ENCODE measurements around the gene SLC7A1.

The SLC7A1 gene

GRCh38 chr13:29525757-29526156 lies 69.7 kb downstream of the SLC7A1 start:
- Histone ChIP-seq H3K14ac (ENCODE audit: low read length in 2 of 2) (no peak overlapping the region), H2BK12ac (ENCODE audit: low read length in 2 of 2) (no peak overlapping the region), H2AFZ (ENCODE audit: low read depth, low read length) (no peak overlapping the region), H3K9ac (ENCODE audit: low read length) (no peak overlapping the region), H3K27ac (ENCODE audit: low read length, poor library complexity, severe bottlenecking) (no peak overlapping the region), H3K9me3 (ENCODE audit: control insufficient read depth, low read length) (no peaks in the 10 kb centered on the region), H3K4ac (ENCODE audit: low read depth in 1 of 2, low read length in 2 of 2) (no peak overlapping the region), H2BK120ac (ENCODE audit: low read depth, low read length) (no peak overlapping the region), H2AK5ac (ENCODE audit: low read length, severe bottlenecking) (no peak overlapping the region), H3K79me1 (replicated peaks; ENCODE audit: low read length, poor library complexity, severe bottlenecking) (peaks cover 43% of the 10 kb centered on the region), H4K8ac (ENCODE audit: low read length) (no peak overlapping the region), H3K27me3 (ENCODE audit: control insufficient read depth in 1 of 2, insufficient read depth in 1 of 2, low read length in 2 of 2) (no peaks in the 10 kb centered on the region), H3K36me3 (ENCODE audit: control insufficient read depth in 1 of 2, insufficient read depth in 2 of 2, low read depth in 1 of 2, low read length in 2 of 2) (peaks cover 48 to 53% of the 10 kb centered on the region in 2 experiments), H3K4me2 (ENCODE audit: low read length, poor library complexity, severe bottlenecking) (no peak overlapping the region), H2BK15ac (ENCODE audit: low read depth, poor library complexity, severe bottlenecking) (no peak overlapping the region), H3K4me1 (ENCODE audit: control insufficient read depth, insufficient read depth, low read depth, low read length) (peaks cover 31% of the 10 kb centered on the region), H2BK5ac (ENCODE audit: low read depth, low read length, poor library complexity, severe bottlenecking) (no peak overlapping the region), H3K23ac (ENCODE audit: low read length in 2 of 2) (no peak overlapping the region), H3K4me3 (ENCODE audit: insufficient read depth in 1 of 2, low read depth in 1 of 2, low read length in 2 of 2) (no peak overlapping the region), H3K18ac (ENCODE audit: low read depth in 1 of 2, low read length in 2 of 2) (no peak overlapping the region), H4K91ac (ENCODE audit: low read length) (no peak overlapping the region)
- no peak for DNase-seq
- WGBS = 95% methylated on average over 7 of the region's 7 CpGs

GRCh38 chr13:29524641-29525040 lies 70.8 kb downstream of the SLC7A1 start:
- H3K18ac ChIP-seq (ENCODE audit: low read depth in 1 of 2, low read length in 2 of 2) = no peak overlapping the region
- peaks cover 35% of the 10 kb centered on the region for H3K4me1 ChIP-seq (ENCODE audit: control insufficient read depth, insufficient read depth, low read depth, low read length)
- H3K23ac ChIP-seq (ENCODE audit: low read length in 2 of 2) = no peak overlapping the region
- H3K9ac ChIP-seq (ENCODE audit: low read length) = peak overlapping the region; percentile 80
- H3K36me3 ChIP-seq (ENCODE audit: control insufficient read depth in 1 of 2, insufficient read depth in 2 of 2, low read depth in 1 of 2, low read length in 2 of 2) = peaks cover 40 to 50% of the 10 kb centered on the region in 2 experiments
- no peak overlapping the region for H3K4me3 ChIP-seq (ENCODE audit: insufficient read depth in 1 of 2, low read depth in 1 of 2, low read length in 2 of 2)
- H2AFZ ChIP-seq (ENCODE audit: low read depth, low read length) = no peak overlapping the region
- H3K4ac ChIP-seq (ENCODE audit: low read depth in 1 of 2, low read length in 2 of 2) = no peak overlapping the region
- no peak overlapping the region for H2BK12ac ChIP-seq (ENCODE audit: low read length in 2 of 2)
- no peak overlapping the region for H2BK15ac ChIP-seq (ENCODE audit: low read depth, poor library complexity, severe bottlenecking)
- no peak for DNase-seq
- H2AK5ac ChIP-seq (ENCODE audit: low read length, severe bottlenecking) = no peak overlapping the region
- no peak overlapping the region for H3K14ac ChIP-seq (ENCODE audit: low read length in 2 of 2)
- peaks cover 44% of the 10 kb centered on the region for H3K79me1 ChIP-seq (replicated peaks; ENCODE audit: low read length, poor library complexity, severe bottlenecking)
- no peak overlapping the region for H4K8ac ChIP-seq (ENCODE audit: low read length)
- H2BK5ac ChIP-seq (ENCODE audit: low read depth, low read length, poor library complexity, severe bottlenecking) = no peak overlapping the region
- no peaks in the 10 kb centered on the region for H3K9me3 ChIP-seq (ENCODE audit: control insufficient read depth, low read length)
- H3K27me3 ChIP-seq (ENCODE audit: control insufficient read depth in 1 of 2, insufficient read depth in 1 of 2, low read length in 2 of 2) = no peaks in the 10 kb centered on the region
- H3K4me2 ChIP-seq (ENCODE audit: low read length, poor library complexity, severe bottlenecking) = no peak overlapping the region
- no peak overlapping the region for H3K27ac ChIP-seq (ENCODE audit: low read length, poor library complexity, severe bottlenecking)
- H4K91ac ChIP-seq (ENCODE audit: low read length) = no peak overlapping the region
- WGBS = 95% methylated on average over 9 of the region's 9 CpGs
- H2BK120ac ChIP-seq (ENCODE audit: low read depth, low read length) = no peak overlapping the region

- Histone ChIP-seq H3K14ac (ENCODE audit: low read length in 2 of 2) (no peak overlapping the region), H3K4me3 (ENCODE audit: insufficient read depth in 1 of 2, low read depth in 1 of 2, low read length in 2 of 2) (no peak overlapping the region), H3K9me3 (ENCODE audit: control insufficient read depth, low read length) (no peaks in the 10 kb centered on the region), H3K18ac (ENCODE audit: low read depth in 1 of 2, low read length in 2 of 2) (peak overlapping the region; percentile 4 to 24), H2BK12ac (ENCODE audit: low read length in 2 of 2) (no peak overlapping the region), H4K91ac (ENCODE audit: low read length) (no peak overlapping the region), H3K27ac (ENCODE audit: low read length, poor library complexity, severe bottlenecking) (no peak overlapping the region), H2BK15ac (ENCODE audit: low read depth, poor library complexity, severe bottlenecking) (no peak overlapping the region), H3K36me3 (ENCODE audit: control insufficient read depth in 1 of 2, insufficient read depth in 2 of 2, low read depth in 1 of 2, low read length in 2 of 2) (peaks cover 37 to 49% of the 10 kb centered on the region in 2 experiments), H3K27me3 (ENCODE audit: control insufficient read depth in 1 of 2, insufficient read depth in 1 of 2, low read length in 2 of 2) (no peaks in the 10 kb centered on the region), H3K4ac (ENCODE audit: low read depth in 1 of 2, low read length in 2 of 2) (no peak overlapping the region), H2BK120ac (ENCODE audit: low read depth, low read length) (no peak overlapping the region), H3K79me1 (replicated peaks; ENCODE audit: low read length, poor library complexity, severe bottlenecking) (peaks cover 44% of the 10 kb centered on the region), H2BK5ac (ENCODE audit: low read depth, low read length, poor library complexity, severe bottlenecking) (no peak overlapping the region), H4K8ac (ENCODE audit: low read length) (no peak overlapping the region), H2AK5ac (ENCODE audit: low read length, severe bottlenecking) (no peak overlapping the region), H3K4me2 (ENCODE audit: low read length, poor library complexity, severe bottlenecking) (no peak overlapping the region), H3K4me1 (ENCODE audit: control insufficient read depth, insufficient read depth, low read depth, low read length) (peaks cover 35% of the 10 kb centered on the region), H3K9ac (ENCODE audit: low read length) (peak overlapping the region; percentile 80), H2AFZ (ENCODE audit: low read depth, low read length) (no peak overlapping the region), H3K23ac (ENCODE audit: low read length in 2 of 2) (no peak overlapping the region)
- DNase-seq = no peak
- 91% methylated on average over 16 of the region's 17 CpGs for WGBS
Observed at GRCh38 chr13:29524176-29524575, 71.3 kb downstream of the SLC7A1 start.

- Histone ChIP-seq H2BK120ac (ENCODE audit: low read depth, low read length) (no peak overlapping the region), H3K27me3 (ENCODE audit: control insufficient read depth in 1 of 2, insufficient read depth in 1 of 2, low read length in 2 of 2) (no peaks in the 10 kb centered on the region), H2AK5ac (ENCODE audit: low read length, severe bottlenecking) (peak overlapping the region; percentile 37), H2BK5ac (ENCODE audit: low read depth, low read length, poor library complexity, severe bottlenecking) (peak overlapping the region; percentile 49), H2BK15ac (ENCODE audit: low read depth, poor library complexity, severe bottlenecking) (no peak overlapping the region), H3K9ac (ENCODE audit: low read length) (peak overlapping the region; percentile 80), H3K14ac (ENCODE audit: low read length in 2 of 2) (no peak overlapping the region), H3K23ac (ENCODE audit: low read length in 2 of 2) (no peak overlapping the region), H3K4ac (ENCODE audit: low read depth in 1 of 2, low read length in 2 of 2) (peak overlapping the region in 1 of 2 experiments; percentile 15), H3K79me1 (replicated peaks; ENCODE audit: low read length, poor library complexity, severe bottlenecking) (peaks cover 46% of the 10 kb centered on the region), H2AFZ (ENCODE audit: low read depth, low read length) (no peak overlapping the region), H4K8ac (ENCODE audit: low read length) (no peak overlapping the region), H3K36me3 (ENCODE audit: control insufficient read depth in 1 of 2, insufficient read depth in 2 of 2, low read depth in 1 of 2, low read length in 2 of 2) (peaks cover 37 to 52% of the 10 kb centered on the region in 2 experiments), H4K91ac (ENCODE audit: low read length) (no peak overlapping the region), H3K9me3 (ENCODE audit: control insufficient read depth, low read length) (no peaks in the 10 kb centered on the region), H3K4me2 (ENCODE audit: low read length, poor library complexity, severe bottlenecking) (no peak overlapping the region), H2BK12ac (ENCODE audit: low read length in 2 of 2) (peak overlapping the region in 1 of 2 experiments; percentile 37), H3K4me3 (ENCODE audit: insufficient read depth in 1 of 2, low read depth in 1 of 2, low read length in 2 of 2) (peak overlapping the region in 1 of 2 experiments; percentile 10), H3K18ac (ENCODE audit: low read depth in 1 of 2, low read length in 2 of 2) (peak overlapping the region in 1 of 2 experiments; percentile 63), H3K4me1 (ENCODE audit: control insufficient read depth, insufficient read depth, low read depth, low read length) (peaks cover 35% of the 10 kb centered on the region), H3K27ac (ENCODE audit: low read length, poor library complexity, severe bottlenecking) (peak overlapping the region; percentile 58)
- no peak for DNase-seq
- 94% methylated on average over 23 of the region's 23 CpGs for WGBS
Observed at GRCh38 chr13:29523199-29523961, 72.1 kb downstream of the SLC7A1 start.
